ENCODE measurements around the gene ZNF675. TPM values are rescaled to one million over a fixed set of nuclear protein-coding genes. Genes with fewer than 3 reads are reported as not detected.

The ZNF675 gene
- total RNA-seq, 1 experiment from 2014 or later: 19.4 TPM

GRCh38 chr19:23718802-23719201, 31.8 kb upstream of the ZNF675 start:
- ChIA-PET CTCF (no interaction called here), POLR2A (ENCODE audit: unreplicated experiment) (no interaction called here)
- H2AFZ ChIP-seq (ENCODE audit: low read length): no peak overlapping the region
- no peak for TF ChIP-seq CTCF (conservative IDR thresholded peaks at IDR 0.05; ENCODE audit: low read depth, low read length)
- TF ChIP-seq EZH2phosphoT487 (IDR thresholded peaks at IDR 0.05; ENCODE audit: borderline replicate concordance, low read length): no peak
- TF ChIP-seq EZH2 (IDR thresholded peaks at IDR 0.05; ENCODE audit: low read length, unreplicated experiment): no peak
- H3K4me2 ChIP-seq (ENCODE audit: low read length): no peak overlapping the region
- no peaks in the 10 kb centered on the region for H3K9me3 ChIP-seq (ENCODE audit: low read length)
- ATAC-seq: no peak
- H3K36me3 ChIP-seq (ENCODE audit: low read depth, low read length): no peaks in the 10 kb centered on the region; the same call in 1 of the 2 replicates
- intact Hi-C loops (cut with micrococcal nuclease): no loop called here
- H3K9ac ChIP-seq (ENCODE audit: low read length): no peak overlapping the region
- no TSS peak for BruUV-seq (replicated peaks)
- no peaks in the 10 kb centered on the region for H3F3A ChIP-seq (ENCODE audit: low read length, unreplicated experiment)
- H4K20me1 ChIP-seq (ENCODE audit: low read length): no peaks in the 10 kb centered on the region
- H3K27ac ChIP-seq (ENCODE audit: low read length): no peak overlapping the region
- no peak overlapping the region for H3K4me3 ChIP-seq (ENCODE audit: low read length)
- no peak for DNase-seq
- no peaks in the 10 kb centered on the region for H3K79me2 ChIP-seq (ENCODE audit: low read length)
- peaks cover 10% of the 10 kb centered on the region; the same call in 1 of the 2 replicates for H3K4me1 ChIP-seq (ENCODE audit: insufficient read depth, low read length)
- no peaks in the 10 kb centered on the region for H3K27me3 ChIP-seq (ENCODE audit: low read length)
- H3K9me2 ChIP-seq (replicated peaks; ENCODE audit: low read length): no peaks in the 10 kb centered on the region

GRCh38 chr19:23716792-23717191, 29.8 kb upstream of the ZNF675 start:
- ChIA-PET CTCF (no interaction called here), POLR2A (ENCODE audit: unreplicated experiment) (no interaction called here)
- H3K4me2 ChIP-seq (ENCODE audit: low read length): no peak overlapping the region
- H3K27ac ChIP-seq (ENCODE audit: low read length): peak overlapping the region; percentile 77
- no peaks in the 10 kb centered on the region for H3K79me2 ChIP-seq (ENCODE audit: low read length)
- no peaks in the 10 kb centered on the region for H4K20me1 ChIP-seq (ENCODE audit: low read length)
- BruUV-seq (replicated peaks): no TSS peak
- H3F3A ChIP-seq (ENCODE audit: low read length, unreplicated experiment): no peaks in the 10 kb centered on the region
- H3K27me3 ChIP-seq (ENCODE audit: low read length): no peaks in the 10 kb centered on the region
- no peaks in the 10 kb centered on the region for H3K9me2 ChIP-seq (replicated peaks; ENCODE audit: low read length)
- no peaks in the 10 kb centered on the region for H3K9me3 ChIP-seq (ENCODE audit: low read length)
- intact Hi-C loops (cut with micrococcal nuclease): no loop called here
- TF ChIP-seq CTCF (conservative IDR thresholded peaks at IDR 0.05; ENCODE audit: low read depth, low read length) (no peak), EZH2phosphoT487 (IDR thresholded peaks at IDR 0.05; ENCODE audit: borderline replicate concordance, low read length) (no peak), EZH2 (IDR thresholded peaks at IDR 0.05; ENCODE audit: low read length, unreplicated experiment) (no peak)
- ATAC-seq: peak; percentile 86
- peaks cover 10% of the 10 kb centered on the region; the same call in 1 of the 2 replicates for H3K4me1 ChIP-seq (ENCODE audit: insufficient read depth, low read length)
- H3K4me3 ChIP-seq (ENCODE audit: low read length): no peak overlapping the region
- H3K36me3 ChIP-seq (ENCODE audit: low read depth, low read length): no peaks in the 10 kb centered on the region; the same call in 1 of the 2 replicates
- peak; percentile 65 for DNase-seq
- H3K9ac ChIP-seq (ENCODE audit: low read length): no peak overlapping the region; the same call in 1 of the 2 replicates
- H2AFZ ChIP-seq (ENCODE audit: low read length): no peak overlapping the region

GRCh38 chr19:23709347-23709746, 22.3 kb upstream of the ZNF675 start:
- Histone ChIP-seq H3K9me2 (replicated peaks; ENCODE audit: low read length) (no peaks in the 10 kb centered on the region), H3K27me3 (ENCODE audit: low read length) (no peaks in the 10 kb centered on the region), H4K20me1 (ENCODE audit: low read length) (no peaks in the 10 kb centered on the region), H3K4me1 (ENCODE audit: insufficient read depth, low read length) (no peaks in the 10 kb centered on the region), H3K4me3 (ENCODE audit: low read length) (no peak overlapping the region), H2AFZ (ENCODE audit: low read length) (no peak overlapping the region), H3K27ac (ENCODE audit: low read length) (no peak overlapping the region), H3K4me2 (ENCODE audit: low read length) (no peak overlapping the region), H3K9me3 (ENCODE audit: low read length) (peaks cover 5% of the 10 kb centered on the region; the same call in 1 of the 2 replicates), H3K79me2 (ENCODE audit: low read length) (no peaks in the 10 kb centered on the region), H3K36me3 (ENCODE audit: low read depth, low read length) (no peaks in the 10 kb centered on the region), H3F3A (ENCODE audit: low read length, unreplicated experiment) (no peaks in the 10 kb centered on the region), H3K9ac (ENCODE audit: low read length) (no peak overlapping the region)
- intact Hi-C loops (cut with micrococcal nuclease): no loop called here
- POLR2A ChIA-PET (ENCODE audit: unreplicated experiment): no interaction called here
- CTCF ChIA-PET: no interaction called here
- DNase-seq (no peak), ATAC-seq (no peak)
- no peak for TF ChIP-seq EZH2phosphoT487 (IDR thresholded peaks at IDR 0.05; ENCODE audit: borderline replicate concordance, low read length)
- TF ChIP-seq EZH2 (IDR thresholded peaks at IDR 0.05; ENCODE audit: low read length, unreplicated experiment): no peak
- no peak for TF ChIP-seq CTCF (conservative IDR thresholded peaks at IDR 0.05; ENCODE audit: low read depth, low read length)
- BruUV-seq (replicated peaks): no TSS peak
